B cell (primary cell): Measurements from ENCODE around the gene SHISA2.

Experiments
- EZH2 ChIP-seq: IDR thresholded peaks from 2 replicates; pipeline ENCODE4 v1.6.1; 2012; ENCODE audit warnings: borderline replicate concordance, low read depth, mild to moderate bottlenecking, moderate library complexity, low read length; ENCODE audit not compliant: insufficient read depth, poor library complexity, severe bottlenecking
- TF ChIP-seq, protein P1 (sequence below): fragments of 200-600 bp; IDR thresholded peaks from one replicate; pipeline ENCODE4 v1.8.0; 2022; ENCODE audit warnings: antibody characterized with exemption, mild to moderate bottlenecking

DNA sequence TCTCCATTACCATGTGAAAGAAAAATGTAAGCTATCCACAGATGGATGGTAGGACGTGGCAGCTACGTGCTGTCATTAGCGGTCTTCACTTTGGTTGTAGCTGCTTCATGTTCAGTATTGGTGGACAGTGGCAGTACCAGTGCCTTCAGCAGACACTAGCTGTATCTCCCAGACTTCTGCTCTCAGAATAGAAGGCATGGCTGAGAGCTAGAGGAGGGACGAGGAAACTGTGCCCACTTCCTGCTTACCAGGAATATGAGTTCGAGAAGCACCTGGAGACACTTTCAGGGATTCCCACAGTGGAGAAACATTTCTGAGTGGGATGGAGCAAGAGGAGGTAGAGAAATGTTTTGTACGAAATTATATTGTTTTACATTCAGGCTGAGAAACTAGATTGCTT, 6.9 kb upstream of the SHISA2 start:
- TF ChIP-seq, protein P1, sequence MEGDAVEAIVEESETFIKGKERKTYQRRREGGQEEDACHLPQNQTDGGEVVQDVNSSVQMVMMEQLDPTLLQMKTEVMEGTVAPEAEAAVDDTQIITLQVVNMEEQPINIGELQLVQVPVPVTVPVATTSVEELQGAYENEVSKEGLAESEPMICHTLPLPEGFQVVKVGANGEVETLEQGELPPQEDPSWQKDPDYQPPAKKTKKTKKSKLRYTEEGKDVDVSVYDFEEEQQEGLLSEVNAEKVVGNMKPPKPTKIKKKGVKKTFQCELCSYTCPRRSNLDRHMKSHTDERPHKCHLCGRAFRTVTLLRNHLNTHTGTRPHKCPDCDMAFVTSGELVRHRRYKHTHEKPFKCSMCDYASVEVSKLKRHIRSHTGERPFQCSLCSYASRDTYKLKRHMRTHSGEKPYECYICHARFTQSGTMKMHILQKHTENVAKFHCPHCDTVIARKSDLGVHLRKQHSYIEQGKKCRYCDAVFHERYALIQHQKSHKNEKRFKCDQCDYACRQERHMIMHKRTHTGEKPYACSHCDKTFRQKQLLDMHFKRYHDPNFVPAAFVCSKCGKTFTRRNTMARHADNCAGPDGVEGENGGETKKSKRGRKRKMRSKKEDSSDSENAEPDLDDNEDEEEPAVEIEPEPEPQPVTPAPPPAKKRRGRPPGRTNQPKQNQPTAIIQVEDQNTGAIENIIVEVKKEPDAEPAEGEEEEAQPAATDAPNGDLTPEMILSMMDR, result no peak
- no peak for TF ChIP-seq EZH2
